Activated CD8-positive, alpha-beta T cell treated with anti-CD3 and anti-CD28 coated beads for 36 hours (primary cell): Measurements from ENCODE around the gene IFNGR2. TPM values are rescaled to one million over a fixed set of nuclear protein-coding genes. Genes with fewer than 3 reads are reported as not detected.

ENCODE experiments used
- ATAC-seq: fragments of 200-7000 bp; cut with Tn5 transposase; one replicate; pipeline ENCODE4 v1.10.0; 2021; ENCODE audit warnings: mild to moderate bottlenecking, moderate library complexity
- CTCF ChIA-PET: fragments of 350-600 bp; sonication (Branson Sonifier 250); formaldehyde crosslinking; loops from one replicate; lab custom pipeline; 2021; ENCODE audit warnings: antibody characterized with exemption; lab: Charles Lee
- POLR2A ChIA-PET: fragments of 350-600 bp; sonication (Branson Sonifier 250); formaldehyde crosslinking; loops from one replicate; lab custom pipeline; 2021; ENCODE audit warnings: antibody characterized with exemption; lab: Charles Lee
- DNase-seq: peaks from one replicate; pipeline ENCODE4 v3.0.0-alpha.2; 2020
- H3K27ac Mint-ChIP-seq: one replicate; pipeline ENCODE4 v1.8.0; 2021; ENCODE audit warnings: mild to moderate bottlenecking, mixed read lengths
- H3K27me3 Mint-ChIP-seq: one replicate; pipeline ENCODE4 v1.8.0; 2021; ENCODE audit warnings: mixed read lengths
- H3K36me3 Mint-ChIP-seq: one replicate; pipeline ENCODE4 v1.8.0; 2021; ENCODE audit warnings: low read depth, mixed read lengths
- H3K4me1 Mint-ChIP-seq: one replicate; pipeline ENCODE4 v1.8.0; 2021; ENCODE audit warnings: low read depth, mixed read lengths
- H3K4me3 Mint-ChIP-seq: one replicate; pipeline ENCODE4 v1.8.0; 2021; ENCODE audit warnings: mild to moderate bottlenecking, moderate library complexity, mixed read lengths
- H3K9me3 Mint-ChIP-seq: one replicate; pipeline ENCODE4 v1.8.0; 2021; ENCODE audit warnings: mixed read lengths
- CTCF ChIP-seq: fragments of 200-600 bp; IDR thresholded peaks from one replicate; pipeline ENCODE4 v1.8.0; 2022; ENCODE audit warnings: antibody characterized with exemption, mild to moderate bottlenecking
- intact Hi-C: fragments of 100-400 bp; cut with micrococcal nuclease; formaldehyde crosslinking; loops from one replicate; pipeline ENCODE4 v1.10.0; 2022
- total RNA-seq, 2 experiments: library from RNA; stranded (reverse); gene quantifications; one replicate each; pipeline ENCODE4 v1.2.3, GENCODE V29; 2021

Gene IFNGR2
- total RNA-seq, 2 experiments from 2014 or later: 7.8 to 9.8 TPM

GRCh38 chr21:33414926-33415325 lies 11.7 kb downstream of the IFNGR2 start:
- Mint-ChIP-seq H3K9me3 (no peaks in the 10 kb centered on the region), H3K36me3 (peaks cover 3% of the 10 kb centered on the region), H3K27me3 (no peaks in the 10 kb centered on the region), H3K27ac (no peak overlapping the region), H3K4me1 (peaks cover 27% of the 10 kb centered on the region), H3K4me3 (no peak overlapping the region)
- ATAC-seq: no peak
- DNase-seq: no peak
- CTCF ChIA-PET: interaction anchor here (0.9 to 1.7 kb wide), 6 partner anchors 18 to 218 kb away, joined by 3 to 4 read pairs (median 4); no protein-coding TSS in a partner anchor
- no peak for TF ChIP-seq CTCF
- POLR2A ChIA-PET: interaction anchor here (1.1 to 1.4 kb wide), 2 partner anchors 10 to 106 kb away, joined by 3 read pairs; no protein-coding TSS in a partner anchor
- intact Hi-C loops: no loop called here

DNA sequence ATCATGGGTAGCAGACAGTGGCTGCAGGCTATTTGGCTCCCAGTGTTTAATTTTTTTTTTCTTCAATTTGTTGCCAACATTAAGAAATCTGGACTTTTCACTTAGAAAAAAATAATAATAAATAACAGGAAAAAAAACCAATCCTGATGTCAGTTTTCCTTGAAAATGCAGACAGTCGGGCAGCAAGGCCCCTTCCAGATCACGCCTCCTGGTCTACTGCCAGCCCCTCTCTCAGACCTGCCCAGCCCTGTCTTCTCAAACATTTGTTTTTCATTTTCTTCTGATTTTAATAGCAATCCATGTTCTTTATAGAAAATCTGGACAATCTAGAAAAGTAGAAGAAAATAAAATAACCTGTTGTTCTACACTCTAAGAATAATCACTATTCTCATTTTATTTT lies 15.5 kb downstream of the IFNGR2 start:
- no peak for TF ChIP-seq CTCF
- ATAC-seq: no peak
- no peak for DNase-seq
- H3K36me3 Mint-ChIP-seq: peaks cover 2% of the 10 kb centered on the region
- intact Hi-C loops: no loop called here
- H3K4me1 Mint-ChIP-seq: peaks cover 10% of the 10 kb centered on the region
- no peaks in the 10 kb centered on the region for H3K9me3 Mint-ChIP-seq
- ChIA-PET POLR2A (no interaction called here), CTCF (interaction anchor here (1.5 kb wide), 1 partner anchor 222 kb away, joined by 4 read pairs; no protein-coding TSS in a partner anchor)
- H3K27ac Mint-ChIP-seq: no peak overlapping the region
- H3K27me3 Mint-ChIP-seq: no peaks in the 10 kb centered on the region
- H3K4me3 Mint-ChIP-seq: no peak overlapping the region

- Mint-ChIP-seq H3K27ac (no peak overlapping the region), H3K4me3 (no peak overlapping the region), H3K27me3 (no peaks in the 10 kb centered on the region), H3K36me3 (peaks cover 2% of the 10 kb centered on the region), H3K9me3 (no peaks in the 10 kb centered on the region), H3K4me1 (peaks cover 9% of the 10 kb centered on the region)
- no peak for TF ChIP-seq CTCF
- DNase-seq (no peak), ATAC-seq (no peak)
- intact Hi-C loops: no loop called here
- ChIA-PET CTCF (interaction anchor here (1.2 to 1.5 kb wide), 2 partner anchors 58 to 222 kb away, joined by 3 to 4 read pairs; no protein-coding TSS in a partner anchor), POLR2A (no interaction called here)
These were observed 16.4 kb downstream of the IFNGR2 start for GRCh38 chr21:33419538-33420123.

DNA sequence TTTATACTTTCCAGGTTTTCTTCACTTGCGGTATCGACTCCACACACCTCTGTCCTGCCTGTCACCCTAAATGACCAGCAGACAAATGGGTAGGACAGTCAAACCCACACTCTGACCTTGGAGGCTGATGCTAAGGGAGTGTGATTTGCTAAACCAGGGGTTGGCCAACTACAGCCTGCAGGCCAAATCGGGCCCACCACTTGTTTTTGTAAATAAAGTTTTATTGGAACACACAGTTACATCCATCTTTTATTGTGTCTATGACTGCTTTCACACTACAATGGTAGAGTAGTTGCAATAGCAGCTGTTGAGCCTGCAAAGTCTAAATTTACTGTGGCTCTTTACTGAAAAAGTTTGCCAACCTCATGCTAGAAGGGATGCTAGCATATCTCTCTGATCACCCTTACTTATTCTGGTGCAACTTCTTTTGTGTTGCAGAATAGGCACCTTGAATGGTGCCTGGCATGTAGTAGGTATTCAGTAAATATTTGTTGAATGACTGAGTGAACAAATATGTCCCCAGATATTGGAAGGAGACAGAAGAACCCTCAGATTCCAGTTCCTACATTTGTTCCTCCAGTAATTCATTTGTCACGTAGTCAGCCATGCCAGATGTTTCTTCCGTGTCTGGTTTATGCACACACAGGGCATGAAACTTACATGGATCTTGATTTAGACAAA lies 18.6 kb downstream of the IFNGR2 start:
- CTCF ChIA-PET: no interaction called here
- Mint-ChIP-seq H3K27me3 (no peaks in the 10 kb centered on the region), H3K36me3 (peaks cover 2% of the 10 kb centered on the region), H3K4me1 (no peaks in the 10 kb centered on the region), H3K27ac (no peak overlapping the region), H3K9me3 (no peaks in the 10 kb centered on the region), H3K4me3 (no peak overlapping the region)
- DNase-seq: no peak
- POLR2A ChIA-PET: no interaction called here
- no peak for TF ChIP-seq CTCF
- intact Hi-C loops: no loop called here
- no peak for ATAC-seq

GRCh38 chr21:33424214-33424613 lies 21.0 kb downstream of the IFNGR2 start:
- Mint-ChIP-seq H3K36me3 (peaks cover 2% of the 10 kb centered on the region), H3K9me3 (no peaks in the 10 kb centered on the region), H3K4me1 (no peaks in the 10 kb centered on the region), H3K27me3 (no peaks in the 10 kb centered on the region), H3K4me3 (no peak overlapping the region), H3K27ac (no peak overlapping the region)
- ChIA-PET POLR2A (no interaction called here), CTCF (interaction anchor here (1.3 to 2.2 kb wide), 2 partner anchors 21 to 63 kb away, joined by 3 to 5 read pairs; no protein-coding TSS in a partner anchor)
- DNase-seq (no peak), ATAC-seq (no peak)
- intact Hi-C loops: no loop called here
- no peak for TF ChIP-seq CTCF
